Type B pancreatic cell (in vitro differentiated cells): Measurements from ENCODE around the gene DNAH10. TPM values are rescaled to one million over a fixed set of nuclear protein-coding genes. Genes with fewer than 3 reads are reported as not detected.

Experiments used
- DNase-seq: peaks from one replicate; pipeline ENCODE4 v3.0.0; 2021; ENCODE audit warnings: mixed read lengths; ENCODE audit not compliant: unreplicated experiment; ENCODE audit errors: extremely low spot score
- H3K27ac Mint-ChIP-seq: 2 replicates; pipeline ENCODE4 v1.8.0; 2021; ENCODE audit warnings: mild to moderate bottlenecking, mixed read lengths
- H3K27me3 Mint-ChIP-seq: 2 replicates; pipeline ENCODE4 v1.8.0; 2021; ENCODE audit warnings: mixed read lengths
- H3K36me3 Mint-ChIP-seq: 2 replicates; pipeline ENCODE4 v1.8.0; 2021; ENCODE audit warnings: mixed read lengths
- H3K4me1 Mint-ChIP-seq: one replicate; pipeline ENCODE4 v1.8.0; 2021; ENCODE audit warnings: mixed read lengths; ENCODE audit not compliant: unreplicated experiment
- H3K4me3 Mint-ChIP-seq: 2 replicates; pipeline ENCODE4 v1.8.0; 2021; ENCODE audit warnings: mild to moderate bottlenecking, mixed read lengths
- H3K9me3 Mint-ChIP-seq: 2 replicates; pipeline ENCODE4 v1.8.0; 2021; ENCODE audit warnings: mixed read lengths
- CTCF ChIP-seq: fragments of 200-600 bp; sonication (generic); conservative IDR thresholded peaks from 2 replicates; pipeline ENCODE4 v1.5.0; 2021; ENCODE audit warnings: antibody characterized with exemption, mild to moderate bottlenecking
- total RNA-seq: library from RNA; stranded (reverse); gene quantifications from 2 replicates; pipeline ENCODE4 v1.2.1, GENCODE V29; 2021; ENCODE audit warnings: low replicate concordance

DNAH10 gene
- total RNA-seq, 1 donor from 2014 or later, result 0.56 TPM

- Mint-ChIP-seq H3K9me3 (no peaks in the 10 kb centered on the region), H3K27me3 (peaks cover 15% of the 10 kb centered on the region), H3K4me3 (no peak overlapping the region), H3K4me1 (peaks cover 3% of the 10 kb centered on the region), H3K36me3 (no peaks in the 10 kb centered on the region), H3K27ac (no peak overlapping the region)
- TF ChIP-seq CTCF, result no peak
- no peak for DNase-seq
These were observed 132.8 kb downstream of the DNAH10 start for GRCh38 chr12:123894823-123895345.

GRCh38 chr12:123895451-123895850, 133.3 kb downstream of the DNAH10 start:
- DNase-seq, result no peak
- Mint-ChIP-seq H3K36me3 (no peaks in the 10 kb centered on the region), H3K4me1 (peaks cover 3% of the 10 kb centered on the region), H3K27ac (no peak overlapping the region), H3K27me3 (peaks cover 14% of the 10 kb centered on the region), H3K9me3 (no peaks in the 10 kb centered on the region), H3K4me3 (no peak overlapping the region)
- TF ChIP-seq CTCF, result no peak

- Mint-ChIP-seq H3K4me1 (peaks cover 13% of the 10 kb centered on the region), H3K36me3 (no peaks in the 10 kb centered on the region), H3K27ac (no peak overlapping the region), H3K4me3 (no peak overlapping the region), H3K27me3 (peaks cover 5% of the 10 kb centered on the region), H3K9me3 (no peaks in the 10 kb centered on the region)
- DNase-seq, result no peak
- TF ChIP-seq CTCF, result no peak
These were observed 134.7 kb downstream of the DNAH10 start for GRCh38 chr12:123896767-123897166.

GRCh38 chr12:123897221-123897620, 135.1 kb downstream of the DNAH10 start:
- DNase-seq, result no peak
- Mint-ChIP-seq H3K9me3 (no peaks in the 10 kb centered on the region), H3K27me3 (peaks cover 5% of the 10 kb centered on the region), H3K36me3 (no peaks in the 10 kb centered on the region), H3K27ac (no peak overlapping the region), H3K4me1 (peaks cover 13% of the 10 kb centered on the region), H3K4me3 (no peak overlapping the region)
- TF ChIP-seq CTCF, result no peak

GRCh38 chr12:123898673-123899072, 136.6 kb downstream of the DNAH10 start:
- Mint-ChIP-seq H3K9me3 (no peaks in the 10 kb centered on the region), H3K27me3 (peaks cover 3% of the 10 kb centered on the region), H3K4me1 (peaks cover 13% of the 10 kb centered on the region), H3K36me3 (no peaks in the 10 kb centered on the region), H3K27ac (no peak overlapping the region), H3K4me3 (no peak overlapping the region)
- no peak for DNase-seq
- no peak for TF ChIP-seq CTCF

- H3K4me1 Mint-ChIP-seq, result peaks cover 13% of the 10 kb centered on the region
- H3K27me3 Mint-ChIP-seq, result peaks cover 3% of the 10 kb centered on the region
- DNase-seq, result no peak
- H3K4me3 Mint-ChIP-seq, result no peak overlapping the region
- TF ChIP-seq CTCF, result no peak
- H3K9me3 Mint-ChIP-seq, result no peaks in the 10 kb centered on the region
- H3K36me3 Mint-ChIP-seq, result no peaks in the 10 kb centered on the region
- H3K27ac Mint-ChIP-seq, result no peak overlapping the region
These were observed 137.3 kb downstream of the DNAH10 start for GRCh38 chr12:123899368-123899767.
